HCT116 (cell line): ENCODE measurements around the gene CTTNBP2. TPM values are rescaled to one million over a fixed set of nuclear protein-coding genes. Genes with fewer than 3 reads are reported as not detected.

Source experiments
- ATAC-seq: fragments of 200-7000 bp; cut with Tn5 transposase; 2 replicates; pipeline ENCODE4 v1.9.1; 2020; ENCODE audit warnings: mild to moderate bottlenecking, moderate library complexity
- BruUV-seq: library from RNA; stranded (reverse); fragments of 400-500 nt; replicated peaks from 2 replicates; lab custom pipeline; 2021; lab: Mats Ljungman, UMichigan
- CTCF ChIA-PET: fragments of 300-600 bp; sonication (Branson Sonifier 250); formaldehyde crosslinking; loops from one replicate; lab custom pipeline; 2021; ENCODE audit warnings: antibody characterized with exemption; lab: Charles Lee
- POLR2A ChIA-PET: fragments of 300-600, 350-600 bp; sonication (Branson Sonifier 250); formaldehyde crosslinking; loops from one replicate; lab custom pipeline; 2021; ENCODE audit warnings: antibody characterized with exemption; lab: Charles Lee
- RAD21 ChIA-PET, 2 experiments: fragments of 300-600 bp; sonication (Branson Sonifier 250); formaldehyde crosslinking; loops; one replicate each; lab custom pipeline; 2023; ENCODE audit warnings: low total read pairs in 2 of 2; ENCODE audit not compliant: uncharacterized antibody in 2 of 2, unreplicated experiment in 2 of 2, low non-redundant PET in 1 of 2; lab: Charles Lee
- DNase-seq: peaks from one replicate; pipeline ENCODE4 v3.0.0-alpha.2; 2010; ENCODE audit warnings: low read depth, low spot score
- H2AFZ ChIP-seq: fragments of 200-600 bp; shearing (Covaris generic), sonication (generic); 2 replicates; pipeline ENCODE4 v1.6.1; 2017; ENCODE audit warnings: low read depth, mixed run types, mixed read lengths, antibody characterized with exemption, low read length; ENCODE audit not compliant: poor library complexity, severe bottlenecking
- H3K27ac ChIP-seq: 2 replicates; pipeline ENCODE4 v1.5.1; 2012; ENCODE audit warnings: low read depth, low read length
- H3K27me3 ChIP-seq: fragments of 200-600 bp; sonication (generic); 2 replicates; pipeline ENCODE4 v1.6.1; 2016; ENCODE audit warnings: mixed run types, low read length, mixed read lengths; ENCODE audit not compliant: insufficient read depth
- H3K36me3 ChIP-seq, 2 experiments: fragments of 200-500 bp in 1 of 2; fragments of 200-600 bp in 1 of 2; sonication (Bioruptor generic) in 1 of 2; sonication (generic) in 1 of 2; 2 replicates each; pipeline versions ENCODE4 v1.5.1 to v1.6.1; 2014 to 2016; ENCODE audit warnings: low read length in 2 of 2, inconsistent platforms in 1 of 2, mixed read lengths in 1 of 2, mixed run types in 1 of 2; ENCODE audit not compliant: insufficient read depth in 2 of 2, control insufficient read depth in 1 of 2
- H3K4me1 ChIP-seq, 2 experiments: fragments of 200-600 bp in 1 of 2; sonication (generic) in 1 of 2; 2 replicates each; pipeline versions ENCODE4 v1.5.1 to v1.6.1; 2012 to 2017; ENCODE audit warnings: low read length in 2 of 2, inconsistent platforms in 1 of 2, mild to moderate bottlenecking in 1 of 2, mixed read lengths in 1 of 2, mixed run types in 1 of 2, moderate library complexity in 1 of 2; ENCODE audit not compliant: insufficient read depth in 2 of 2, control insufficient read depth in 1 of 2
- H3K4me2 ChIP-seq: fragments of 200-600 bp; sonication (generic); 2 replicates; pipeline ENCODE4 v1.6.1; 2017; ENCODE audit warnings: mixed run types, low read length, mixed read lengths
- H3K4me3 ChIP-seq, 2 experiments: fragments of 200-600 bp in 1 of 2; sonication (generic) in 1 of 2; replicated peaks in 1 of 2; 2 replicates each; pipeline ENCODE4 v1.5.1; 2011 to 2016; ENCODE audit warnings: low read length in 2 of 2, control low read depth in 1 of 2, low read depth in 1 of 2, mild to moderate bottlenecking in 1 of 2, mixed read lengths in 1 of 2, mixed run types in 1 of 2
- H3K79me2 ChIP-seq: fragments of 200-600 bp; sonication (generic); 2 replicates; pipeline ENCODE4 v1.6.1; 2017; ENCODE audit warnings: mild to moderate bottlenecking, mixed run types, low read length, moderate library complexity, mixed read lengths; ENCODE audit not compliant: insufficient read depth
- H3K9ac ChIP-seq: fragments of 200-600 bp; sonication (generic); 2 replicates; pipeline ENCODE4 v1.6.1; 2016; ENCODE audit warnings: low read length, mixed read lengths
- H3K9me2 ChIP-seq: fragments of 200-600 bp; sonication (generic), shearing (Covaris generic); 2 replicates; pipeline ENCODE4 v1.6.1; 2017; ENCODE audit warnings: mixed run types, mild to moderate bottlenecking, moderate library complexity; ENCODE audit not compliant: insufficient read depth
- H3K9me3 ChIP-seq, 2 experiments: fragments of 200-500 bp in 1 of 2; fragments of 200-600 bp in 1 of 2; sonication (Bioruptor generic) in 1 of 2; sonication (generic) in 1 of 2; 2 replicates each; pipeline ENCODE4 v1.6.1; 2014 to 2017; ENCODE audit warnings: low read length in 2 of 2, mixed read lengths in 2 of 2, inconsistent platforms in 1 of 2, low read depth in 1 of 2, mild to moderate bottlenecking in 1 of 2, mixed run types in 1 of 2, moderate library complexity in 1 of 2; ENCODE audit not compliant: control insufficient read depth in 1 of 2, insufficient read depth in 1 of 2
- H4K20me1 ChIP-seq: fragments of 200-600 bp; sonication (generic), shearing (Covaris generic); 2 replicates; pipeline ENCODE4 v1.6.1; 2017; ENCODE audit warnings: mixed run types, mild to moderate bottlenecking, moderate library complexity; ENCODE audit not compliant: insufficient read depth
- ATF3 ChIP-seq: IDR thresholded peaks from 2 replicates; pipeline ENCODE4 v1.6.1; 2012
- CBX3 ChIP-seq: IDR thresholded peaks from 2 replicates; pipeline ENCODE4 v1.6.1; 2012; ENCODE audit warnings: low read depth
- CEBPB ChIP-seq: IDR thresholded peaks from 2 replicates; pipeline ENCODE4 v1.6.1; 2012; ENCODE audit warnings: low read depth
- CTCF ChIP-seq, 3 experiments: fragments of 200-600 bp in 1 of 3; sonication (generic) in 1 of 3; IDR thresholded peaks in 2 of 3; conservative IDR thresholded peaks in 1 of 3; 2 replicates each; pipeline ENCODE4 v1.5.1; 2012 to 2017; ENCODE audit warnings: low read depth in 2 of 3, low read length in 2 of 3, antibody characterized with exemption in 1 of 3, borderline replicate concordance in 1 of 3, control low read depth in 1 of 3, mild to moderate bottlenecking in 1 of 3, mixed read lengths in 1 of 3, mixed run types in 1 of 3, moderate library complexity in 1 of 3; ENCODE audit not compliant: insufficient read depth in 1 of 3
- ELF1 ChIP-seq: IDR thresholded peaks from 2 replicates; pipeline ENCODE4 v1.6.1; 2012; ENCODE audit warnings: low read depth, borderline replicate concordance
- EZH2 ChIP-seq: fragments of 200-600 bp; sonication (generic); IDR thresholded peaks from 2 replicates; pipeline ENCODE4 v1.6.1; 2017; ENCODE audit warnings: antibody characterized with exemption, mixed run types
- FOSL1 ChIP-seq: IDR thresholded peaks from 2 replicates; pipeline ENCODE4 v1.6.1; 2012; ENCODE audit warnings: low read depth
- JUND ChIP-seq: IDR thresholded peaks from 2 replicates; pipeline ENCODE4 v1.6.1; 2012
- MAX ChIP-seq: IDR thresholded peaks from 2 replicates; pipeline ENCODE4 v1.6.1; 2012
- POLR2A ChIP-seq: IDR thresholded peaks from 2 replicates; pipeline ENCODE4 v1.7.0; 2011; ENCODE audit warnings: borderline replicate concordance; ENCODE audit not compliant: insufficient read depth, insufficient read length; ENCODE audit errors: extremely low read depth
- POLR2AphosphoS5 ChIP-seq: IDR thresholded peaks from 2 replicates; pipeline ENCODE4 v1.6.1; 2011; ENCODE audit warnings: mild to moderate bottlenecking, low read depth, low read length, moderate library complexity
- RAD21 ChIP-seq: IDR thresholded peaks from 2 replicates; pipeline ENCODE4 v1.6.1; 2012; ENCODE audit warnings: low read depth, mild to moderate bottlenecking
- SIN3A ChIP-seq: IDR thresholded peaks from 2 replicates; pipeline ENCODE4 v1.6.1; 2012; ENCODE audit warnings: low read depth
- SP1 ChIP-seq: IDR thresholded peaks from 2 replicates; pipeline ENCODE4 v1.6.1; 2012; ENCODE audit warnings: low read depth
- SRF ChIP-seq: IDR thresholded peaks from 2 replicates; pipeline ENCODE4 v1.6.1; 2012; ENCODE audit warnings: low read depth
- YY1 ChIP-seq: IDR thresholded peaks from 2 replicates; pipeline ENCODE4 v1.6.1; 2011; ENCODE audit warnings: low read length, low read depth, moderate library complexity, mild to moderate bottlenecking; ENCODE audit not compliant: insufficient replicate concordance; ENCODE audit errors: extremely low read depth
- ZBTB33 ChIP-seq: IDR thresholded peaks from 2 replicates; pipeline ENCODE4 v1.6.1; 2011; ENCODE audit warnings: mild to moderate bottlenecking, low read length, moderate library complexity; ENCODE audit not compliant: insufficient replicate concordance; ENCODE audit errors: extremely low read depth
- ZFX ChIP-seq: fragments of 450-650 bp; IDR thresholded peaks from 2 replicates; pipeline ENCODE4 v1.6.1; 2017
- intact Hi-C: fragments of 100-400 bp; cut with micrococcal nuclease; formaldehyde crosslinking; loops from 2 replicates; pipeline ENCODE4 v1.10.0; 2022
- total RNA-seq: library from RNA; stranded (reverse); gene quantifications from one replicate; pipeline ENCODE4 v1.2.1, GENCODE V29; 2021; ENCODE audit not compliant: unreplicated experiment

The CTTNBP2 gene
- total RNA-seq, 1 experiment from 2014 or later: 5.4 TPM

GRCh38 chr7:117825132-117825531 is 48.1 kb downstream of the CTTNBP2 start:
- ChIA-PET POLR2A (no interaction called here), RAD21 (no interaction called here), CTCF (no interaction called here)
- no TSS peak for BruUV-seq
- Histone ChIP-seq H3K27ac (no peak overlapping the region), H2AFZ (no peak overlapping the region), H3K9ac (no peak overlapping the region), H3K4me1 (peaks cover 6 to 8% of the 10 kb centered on the region in 2 experiments; a peak in 2 of 4 replicates), H3K9me2 (no peaks in the 10 kb centered on the region), H3K4me3 (no peak overlapping the region), H3K4me2 (no peak overlapping the region), H3K27me3 (no peaks in the 10 kb centered on the region), H3K9me3 (no peaks in the 10 kb centered on the region), H4K20me1 (no peaks in the 10 kb centered on the region; the same call in 1 of the 2 replicates), H3K36me3 (no peaks in the 10 kb centered on the region), H3K79me2 (no peaks in the 10 kb centered on the region)
- ATAC-seq (no peak), DNase-seq (no peak)
- intact Hi-C loops: no loop called here
- TF ChIP-seq YY1: no peak
- TF ChIP-seq RAD21: no peak
- no peak for TF ChIP-seq CBX3
- TF ChIP-seq POLR2A: no peak
- TF ChIP-seq JUND: no peak
- TF ChIP-seq MAX: no peak
- no peak for TF ChIP-seq ZFX
- no peak for TF ChIP-seq FOSL1
- TF ChIP-seq SIN3A: no peak
- no peak for TF ChIP-seq ELF1

GRCh38 chr7:117824592-117824991 is 48.6 kb downstream of the CTTNBP2 start:
- POLR2A ChIA-PET: no interaction called here
- RAD21 ChIA-PET: no interaction called here
- DNase-seq (no peak), ATAC-seq (no peak)
- Histone ChIP-seq H3K4me3 (no peak overlapping the region), H3K27me3 (no peaks in the 10 kb centered on the region), H2AFZ (no peak overlapping the region), H3K9me3 (no peaks in the 10 kb centered on the region), H3K4me1 (peaks cover 6 to 8% of the 10 kb centered on the region in 2 experiments; a peak in 2 of 4 replicates), H3K9ac (no peak overlapping the region), H3K4me2 (no peak overlapping the region), H3K36me3 (no peaks in the 10 kb centered on the region), H3K27ac (no peak overlapping the region), H4K20me1 (no peaks in the 10 kb centered on the region; the same call in 1 of the 2 replicates), H3K79me2 (no peaks in the 10 kb centered on the region), H3K9me2 (no peaks in the 10 kb centered on the region)
- BruUV-seq: no TSS peak
- intact Hi-C loops: no loop called here
- TF ChIP-seq POLR2AphosphoS5: no peak
- no peak for TF ChIP-seq MAX
- no peak for TF ChIP-seq CEBPB
- no peak for TF ChIP-seq SRF
- TF ChIP-seq ATF3: no peak
- no peak for TF ChIP-seq EZH2
- no peak for TF ChIP-seq ZBTB33
- no peak for TF ChIP-seq CTCF (IDR thresholded peaks at IDR 0.05 in 2 of 3, conservative IDR thresholded peaks at IDR 0.05 in 1 of 3; ENCODE audit: borderline replicate concordance in 1 of 3, insufficient read depth in 1 of 3, low read depth in 2 of 3, low read length in 2 of 3)
- no peak for TF ChIP-seq SP1
- TF ChIP-seq FOSL1: no peak
- CTCF ChIA-PET: no interaction called here
